Spleen (tissue), 7 donors: ENCODE results near the gene FADS2.

Experiments
- CTCF ChIP-seq, 11 experiments: fragments of 200-600 bp in 7 of 11; fragments of 450-650 bp in 4 of 11; sonication (generic) in 4 of 11; IDR thresholded peaks in 8 of 11; conservative IDR thresholded peaks in 3 of 11; 1 replicate in 7 of 11; 2 replicates in 4 of 11; pipeline versions ENCODE4 v1.4.0 to v1.8.0; 2016 to 2021; ENCODE audit warnings: antibody characterized with exemption in 11 of 11, inconsistent platforms in 4 of 11, mild to moderate bottlenecking in 1 of 11
- POLR2A ChIP-seq, 3 donors: fragments of 450-650 bp; IDR thresholded peaks; one replicate each; pipeline ENCODE4 v1.5.1; 2017; ENCODE audit warnings: antibody characterized with exemption in 3 of 3, mild to moderate bottlenecking in 1 of 3
- donor health status: DM: no; HTN: no; CAD: no; lungs with moderate emphysema.
- donor health status: DM: no; HTN: no; CAD: no.
- donor health status: DM: no; HTN: no; CAD: no.

DNA sequence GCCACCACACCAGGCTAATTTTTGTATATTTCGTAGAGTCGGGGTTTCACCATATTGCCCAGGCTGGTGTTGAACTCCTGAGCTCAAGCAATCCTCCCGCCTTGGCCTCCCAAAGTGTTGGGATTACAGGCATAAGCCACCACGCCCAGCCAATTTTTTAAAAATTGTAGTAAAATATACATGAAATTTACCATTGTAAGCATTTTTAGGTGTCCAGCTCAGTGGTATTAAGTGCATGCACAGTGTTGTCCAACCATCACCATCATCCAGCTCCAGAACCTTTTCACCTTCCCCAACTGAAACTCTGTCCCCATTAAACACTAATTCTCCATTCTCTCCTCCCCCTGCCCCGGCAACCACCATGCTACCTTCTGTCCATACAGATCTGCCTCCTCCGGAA lies 54.8 kb downstream of the FADS2 start:
- TF ChIP-seq CTCF (IDR thresholded peaks at IDR 0.05 in 8 of 11, conservative IDR thresholded peaks at IDR 0.05 in 3 of 11) (no peak), POLR2A (IDR thresholded peaks at IDR 0.05) (no peak)
